HG03108 (cell line): ENCODE results near the gene CILP2.

Experiments used
- ATAC-seq: cut with Tn5 transposase; IDR thresholded peaks from one replicate; pipeline ENCODE4 v1.9.1; 2021; ENCODE audit warnings: moderate library complexity; ENCODE audit not compliant: unreplicated experiment

Gene CILP2

DNA sequence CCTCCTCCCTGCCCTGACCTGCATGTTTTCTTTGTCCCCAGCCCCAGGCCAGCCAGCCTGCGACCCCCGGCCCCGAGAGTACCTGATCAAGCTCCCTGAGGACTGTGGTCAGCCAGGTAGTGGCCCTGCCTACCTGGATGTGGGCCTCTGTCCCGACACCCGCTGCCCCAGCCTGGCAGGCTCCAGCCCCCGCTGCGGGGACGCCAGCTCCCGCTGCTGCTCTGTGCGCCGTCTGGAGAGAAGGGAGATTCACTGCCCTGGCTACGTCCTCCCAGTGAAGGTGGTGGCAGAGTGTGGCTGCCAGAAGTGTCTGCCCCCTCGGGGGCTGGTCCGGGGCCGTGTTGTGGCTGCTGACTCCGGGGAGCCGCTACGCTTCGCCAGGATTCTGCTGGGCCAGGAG, 5.6 kb downstream of the CILP2 start:
- no peak for ATAC-seq

DNA sequence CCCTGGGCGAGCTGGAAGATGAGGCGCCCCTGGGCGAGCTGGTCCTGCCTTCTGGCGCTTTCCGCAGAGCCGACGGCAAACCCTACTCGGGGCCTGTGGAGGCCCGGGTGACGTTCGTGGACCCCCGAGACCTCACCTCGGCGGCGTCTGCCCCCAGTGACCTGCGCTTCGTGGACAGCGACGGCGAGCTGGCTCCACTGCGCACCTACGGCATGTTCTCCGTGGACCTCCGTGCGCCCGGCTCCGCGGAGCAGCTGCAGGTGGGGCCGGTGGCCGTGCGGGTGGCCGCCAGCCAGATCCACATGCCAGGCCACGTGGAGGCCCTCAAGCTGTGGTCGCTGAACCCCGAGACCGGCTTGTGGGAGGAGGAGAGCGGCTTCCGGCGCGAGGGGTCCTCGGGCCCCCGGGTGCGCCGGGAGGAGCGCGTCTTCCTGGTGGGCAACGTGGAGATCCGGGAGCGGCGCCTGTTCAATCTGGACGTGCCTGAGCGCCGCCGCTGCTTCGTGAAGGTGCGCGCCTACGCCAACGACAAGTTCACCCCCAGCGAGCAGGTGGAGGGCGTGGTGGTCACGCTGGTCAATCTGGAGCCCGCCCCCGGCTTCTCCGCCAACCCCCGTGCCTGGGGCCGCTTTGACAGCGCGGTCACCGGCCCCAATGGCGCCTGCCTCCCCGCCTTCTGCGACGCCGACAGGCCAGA, 6.3 kb downstream of the CILP2 start:
- no peak for ATAC-seq

DNA sequence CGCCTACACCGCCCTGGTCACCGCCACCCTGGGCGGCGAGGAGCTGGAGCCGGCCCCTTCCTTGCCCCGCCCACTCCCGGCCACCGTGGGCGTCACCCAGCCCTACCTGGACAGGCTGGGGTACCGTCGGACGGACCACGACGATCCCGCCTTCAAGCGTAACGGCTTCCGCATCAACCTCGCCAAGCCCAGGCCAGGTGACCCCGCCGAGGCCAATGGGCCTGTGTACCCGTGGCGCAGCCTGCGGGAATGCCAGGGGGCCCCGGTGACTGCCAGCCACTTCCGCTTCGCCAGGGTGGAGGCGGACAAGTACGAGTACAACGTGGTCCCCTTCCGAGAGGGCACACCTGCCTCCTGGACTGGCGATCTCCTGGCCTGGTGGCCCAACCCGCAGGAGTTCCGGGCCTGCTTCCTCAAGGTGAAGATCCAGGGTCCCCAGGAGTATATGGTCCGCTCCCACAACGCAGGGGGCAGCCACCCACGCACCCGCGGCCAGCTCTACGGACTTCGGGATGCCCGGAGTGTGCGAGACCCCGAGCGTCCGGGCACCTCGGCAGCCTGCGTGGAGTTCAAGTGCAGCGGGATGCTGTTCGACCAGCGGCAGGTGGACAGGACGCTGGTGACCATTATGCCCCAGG, 7.0 kb downstream of the CILP2 start:
- ATAC-seq, result no peak

DNA sequence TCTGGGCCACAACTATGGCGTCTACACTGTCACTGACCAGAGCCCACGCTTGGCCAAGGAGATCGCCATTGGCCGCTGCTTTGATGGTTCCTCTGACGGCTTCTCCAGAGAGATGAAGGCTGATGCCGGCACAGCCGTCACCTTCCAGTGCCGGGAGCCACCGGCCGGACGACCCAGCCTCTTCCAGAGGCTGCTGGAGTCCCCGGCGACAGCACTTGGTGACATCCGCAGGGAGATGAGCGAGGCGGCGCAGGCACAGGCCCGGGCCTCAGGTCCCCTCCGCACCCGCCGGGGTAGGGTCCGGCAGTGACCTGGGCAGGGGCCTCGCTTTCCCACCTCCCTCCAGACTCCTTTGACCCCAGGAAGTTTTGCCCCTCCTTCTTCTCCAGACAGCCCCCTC, 7.6 kb downstream of the CILP2 start:
- no peak for ATAC-seq

DNA sequence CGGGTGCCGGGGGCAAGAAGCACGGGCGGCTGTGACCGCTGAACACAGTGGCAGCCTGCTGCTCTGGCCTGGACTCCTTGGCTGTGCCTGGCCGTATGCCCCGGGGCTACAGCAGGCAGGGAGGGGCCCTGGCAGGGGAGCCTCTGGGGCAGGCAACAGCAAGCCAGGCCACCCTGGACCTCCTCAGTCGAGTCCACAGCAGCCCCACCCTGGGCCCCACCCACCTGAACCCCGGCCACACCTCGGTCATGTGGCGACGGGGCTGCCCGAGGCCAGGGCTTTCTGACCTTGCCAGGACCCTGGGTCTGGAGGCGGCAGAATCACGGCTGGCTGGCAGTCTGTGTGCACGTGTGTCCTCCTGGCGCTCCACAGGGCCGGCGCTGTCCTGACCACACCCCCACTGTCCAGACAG, 8.7 kb downstream of the CILP2 start:
- no peak for ATAC-seq

DNA sequence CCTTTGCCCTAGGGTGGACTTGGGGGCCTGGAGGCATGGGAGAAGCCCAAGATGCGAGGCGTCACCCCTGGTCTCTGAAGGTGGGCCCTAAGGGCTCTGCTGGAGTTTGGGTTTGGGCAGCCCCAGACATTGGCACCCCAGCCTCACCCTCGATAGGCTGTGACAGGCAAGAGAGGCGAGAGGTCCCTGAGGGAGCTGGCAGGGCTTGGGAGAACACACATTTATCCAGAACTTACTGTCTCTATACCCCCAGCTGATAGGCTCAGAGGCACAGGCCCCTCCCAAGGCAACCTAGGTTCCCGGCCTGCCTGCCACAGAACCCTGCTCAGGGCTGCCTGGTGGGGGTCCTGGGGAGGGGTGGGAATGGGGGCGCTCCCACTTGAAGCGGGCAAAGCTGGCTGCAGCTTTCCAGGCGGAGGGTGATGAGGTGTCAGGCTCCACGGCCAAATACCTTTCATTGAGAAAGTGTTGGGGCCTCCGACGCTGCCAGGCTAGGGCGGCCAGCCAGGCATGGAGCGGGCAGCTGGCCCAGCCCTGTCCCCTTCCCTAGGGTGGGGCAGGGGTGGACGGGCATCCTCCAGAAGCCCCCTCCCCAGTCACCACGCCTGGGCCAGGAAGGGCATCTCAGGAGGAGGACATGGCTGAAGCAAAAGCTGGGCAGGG, 9.7 kb downstream of the CILP2 start:
- no peak for ATAC-seq

DNA sequence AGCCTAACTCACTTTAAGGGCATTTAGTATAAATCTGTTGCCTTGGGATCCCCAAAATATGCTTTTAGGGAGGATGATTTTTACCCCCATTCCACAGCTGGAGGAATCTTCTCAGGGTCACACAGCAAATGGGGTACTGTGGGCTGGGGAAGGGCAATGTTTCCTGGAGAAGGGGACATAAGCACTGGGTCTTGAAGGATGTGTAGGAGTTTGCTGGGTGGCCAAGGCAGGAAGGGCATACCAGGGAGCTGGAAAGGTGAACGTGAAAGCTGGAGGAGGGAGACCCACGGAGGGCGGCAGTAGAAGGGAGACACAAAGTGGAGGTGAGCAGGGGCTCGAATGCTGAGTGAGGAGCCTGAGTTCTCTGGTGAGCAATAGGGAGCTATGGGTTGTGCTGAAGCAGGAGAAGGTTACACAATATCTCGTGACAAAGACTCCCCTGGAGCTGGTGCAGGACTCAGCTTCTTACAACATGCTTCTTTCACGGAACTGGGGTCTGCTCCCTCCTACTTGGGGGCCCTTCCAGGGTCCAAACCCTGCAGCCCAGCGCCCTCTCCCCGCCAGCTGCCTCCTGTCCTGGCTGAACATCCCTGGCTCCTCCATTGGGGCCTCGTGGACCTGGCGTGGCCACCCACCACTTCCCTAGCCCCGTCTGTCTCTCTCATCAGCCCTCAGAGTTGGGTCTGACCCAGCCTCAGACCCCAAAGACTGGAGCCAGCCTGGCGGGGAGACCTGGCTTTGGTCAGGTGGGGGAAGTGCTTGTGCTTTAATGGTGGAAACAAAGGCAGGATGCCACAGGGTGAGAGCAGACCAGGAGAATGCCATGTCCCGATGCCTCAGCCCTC, 11.1 kb downstream of the CILP2 start:
- ATAC-seq, result no peak

DNA sequence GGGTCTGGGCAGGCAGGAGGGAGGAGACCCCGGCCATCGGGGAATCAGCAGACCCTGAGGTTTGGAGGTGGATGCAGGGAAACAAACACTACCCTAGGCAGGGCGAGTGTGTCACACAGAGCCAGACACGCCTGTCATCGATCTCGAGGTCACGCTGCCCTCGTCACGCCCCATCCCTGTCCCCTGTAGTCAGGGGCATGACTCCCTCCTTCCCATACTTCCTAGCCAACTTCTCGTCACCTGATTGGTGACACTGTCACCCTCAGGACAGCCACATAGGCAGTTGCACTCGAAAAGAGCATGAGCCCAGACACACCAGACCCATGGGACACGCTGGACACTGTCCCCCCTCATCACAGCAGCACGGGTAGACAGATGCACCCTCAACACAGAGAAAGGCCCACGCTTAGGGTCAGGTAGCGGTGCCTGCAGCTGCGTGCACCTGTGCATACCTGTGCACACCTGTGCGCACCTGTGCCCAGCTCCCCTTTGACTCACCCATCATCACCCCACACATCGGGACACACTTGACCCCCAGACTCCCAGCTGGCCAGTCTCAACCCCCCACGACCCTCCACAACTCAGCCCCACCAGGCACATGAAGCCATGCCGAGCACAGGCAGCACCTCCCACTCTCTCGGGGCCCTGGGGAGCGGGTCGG, 11.9 kb downstream of the CILP2 start:
- no peak for ATAC-seq

DNA sequence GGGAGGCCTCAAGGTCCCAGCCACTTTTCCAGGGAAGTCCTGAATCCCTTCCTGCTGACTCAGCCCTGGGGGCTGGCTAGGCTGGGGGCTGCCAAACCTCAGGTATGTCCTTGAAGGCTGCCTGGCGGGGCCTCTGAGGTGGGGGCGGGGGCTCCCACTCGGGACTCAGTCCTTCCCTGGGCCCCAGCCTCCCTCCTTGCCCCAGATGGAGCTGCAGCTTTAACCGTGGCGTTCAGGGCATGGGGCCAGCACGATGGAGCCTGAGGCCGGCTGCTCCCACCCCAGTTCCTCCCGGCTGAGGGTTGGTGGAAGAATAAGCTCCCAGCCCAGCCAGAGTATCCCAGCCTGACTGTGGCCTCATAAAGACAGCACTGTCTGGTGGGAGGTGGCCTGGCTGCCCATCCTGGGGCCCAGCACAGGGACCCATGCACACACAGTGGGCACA, 12.4 kb downstream of the CILP2 start:
- no peak for ATAC-seq

DNA sequence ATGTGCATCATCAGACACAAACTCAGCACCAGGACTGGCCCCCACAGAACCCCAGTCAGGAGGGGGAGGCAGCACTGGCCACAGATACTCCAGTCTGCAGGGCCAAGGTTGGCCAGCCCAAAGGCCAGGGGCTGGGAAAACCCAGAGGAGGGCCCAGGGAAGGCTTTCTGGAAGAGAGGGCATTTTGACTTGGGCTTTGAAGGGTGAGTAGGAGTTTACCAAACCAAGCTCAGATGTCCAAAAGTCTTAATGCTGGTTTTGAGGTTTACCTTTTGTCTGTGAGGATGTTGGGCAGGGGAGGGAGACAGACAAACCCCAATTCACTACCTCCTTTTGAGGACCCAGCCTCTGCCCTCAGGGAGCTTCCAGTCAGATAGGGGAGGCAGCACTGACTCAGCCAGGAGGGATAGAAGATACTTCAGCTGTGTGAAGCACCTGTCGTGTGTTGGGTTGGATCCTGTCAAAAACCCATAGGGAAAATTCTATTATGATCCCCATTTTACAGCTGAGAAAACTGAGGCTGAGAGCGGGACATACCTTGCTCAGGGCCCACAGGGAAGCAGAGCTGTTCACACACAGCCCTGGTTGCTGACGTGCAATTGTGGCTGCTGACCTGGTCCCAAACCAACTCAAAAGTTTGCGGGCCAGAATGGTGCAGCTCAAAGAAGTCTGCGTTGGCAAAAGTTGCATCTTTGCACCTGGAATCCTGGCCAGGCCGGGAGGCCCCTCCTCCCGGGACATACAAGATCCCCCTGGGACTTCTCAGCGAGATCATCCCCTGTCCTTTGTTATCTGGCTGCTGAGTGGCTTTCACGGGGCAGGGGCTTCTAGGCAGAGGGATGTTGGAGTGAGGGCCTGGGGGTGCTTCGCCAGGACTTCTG, 13.1 kb downstream of the CILP2 start:
- no peak for ATAC-seq

DNA sequence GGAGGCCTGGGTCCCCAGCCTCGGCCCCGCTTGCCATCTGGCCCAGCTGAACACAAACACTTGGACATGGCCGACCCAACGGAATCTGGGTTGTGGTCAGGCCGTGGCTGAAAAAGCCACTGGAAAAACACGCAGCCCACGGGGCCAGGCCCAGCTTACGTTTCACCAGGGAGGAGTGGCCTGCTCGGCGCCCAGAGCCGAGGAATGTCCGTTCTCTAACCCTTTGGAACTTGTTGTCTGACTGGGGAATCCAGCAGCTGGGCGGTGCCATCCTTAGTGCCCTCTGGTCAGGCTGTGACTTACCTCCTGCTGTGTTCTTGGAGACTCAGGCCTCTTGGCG, 13.8 kb downstream of the CILP2 start:
- ATAC-seq, result no peak

DNA sequence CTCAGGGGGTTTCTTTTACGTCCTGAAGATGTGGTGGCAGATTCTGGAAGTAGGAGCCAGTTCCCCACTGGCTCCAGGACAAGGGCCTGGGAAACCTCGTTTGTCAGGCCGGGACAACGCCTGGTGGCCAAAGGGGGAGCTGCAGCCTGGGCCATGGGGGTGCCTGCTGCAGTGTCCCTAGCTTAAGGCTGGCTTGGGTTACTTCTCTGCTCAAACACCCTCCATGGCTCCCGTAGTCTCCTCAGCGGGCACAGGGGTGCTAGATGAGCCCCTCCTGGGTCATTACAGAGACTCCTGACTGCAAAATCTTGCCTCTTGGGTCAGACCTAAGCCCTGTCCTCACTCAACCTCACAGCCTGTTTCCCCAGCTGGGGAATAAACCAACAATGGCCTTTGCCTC, 14.7 kb downstream of the CILP2 start:
- ATAC-seq, result no peak

DNA sequence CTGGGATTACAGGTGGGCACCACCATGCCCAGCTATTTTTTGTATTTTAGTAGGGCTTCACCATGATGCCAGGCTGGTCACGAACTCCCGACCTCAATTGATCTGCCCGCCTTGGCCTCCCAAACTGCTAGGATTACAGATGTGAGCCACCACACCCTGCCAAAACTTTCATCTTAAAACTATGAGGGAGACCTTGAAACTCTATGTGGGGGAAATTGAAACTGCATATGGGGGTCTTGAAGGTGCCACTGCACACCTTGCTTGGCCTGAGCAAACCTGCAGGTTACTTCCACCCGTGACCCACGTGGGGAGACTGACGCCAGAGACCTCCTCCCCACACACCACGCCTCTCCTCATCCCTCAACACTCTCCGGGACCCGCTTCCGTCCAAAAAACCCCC, 15.6 kb downstream of the CILP2 start:
- no peak for ATAC-seq

DNA sequence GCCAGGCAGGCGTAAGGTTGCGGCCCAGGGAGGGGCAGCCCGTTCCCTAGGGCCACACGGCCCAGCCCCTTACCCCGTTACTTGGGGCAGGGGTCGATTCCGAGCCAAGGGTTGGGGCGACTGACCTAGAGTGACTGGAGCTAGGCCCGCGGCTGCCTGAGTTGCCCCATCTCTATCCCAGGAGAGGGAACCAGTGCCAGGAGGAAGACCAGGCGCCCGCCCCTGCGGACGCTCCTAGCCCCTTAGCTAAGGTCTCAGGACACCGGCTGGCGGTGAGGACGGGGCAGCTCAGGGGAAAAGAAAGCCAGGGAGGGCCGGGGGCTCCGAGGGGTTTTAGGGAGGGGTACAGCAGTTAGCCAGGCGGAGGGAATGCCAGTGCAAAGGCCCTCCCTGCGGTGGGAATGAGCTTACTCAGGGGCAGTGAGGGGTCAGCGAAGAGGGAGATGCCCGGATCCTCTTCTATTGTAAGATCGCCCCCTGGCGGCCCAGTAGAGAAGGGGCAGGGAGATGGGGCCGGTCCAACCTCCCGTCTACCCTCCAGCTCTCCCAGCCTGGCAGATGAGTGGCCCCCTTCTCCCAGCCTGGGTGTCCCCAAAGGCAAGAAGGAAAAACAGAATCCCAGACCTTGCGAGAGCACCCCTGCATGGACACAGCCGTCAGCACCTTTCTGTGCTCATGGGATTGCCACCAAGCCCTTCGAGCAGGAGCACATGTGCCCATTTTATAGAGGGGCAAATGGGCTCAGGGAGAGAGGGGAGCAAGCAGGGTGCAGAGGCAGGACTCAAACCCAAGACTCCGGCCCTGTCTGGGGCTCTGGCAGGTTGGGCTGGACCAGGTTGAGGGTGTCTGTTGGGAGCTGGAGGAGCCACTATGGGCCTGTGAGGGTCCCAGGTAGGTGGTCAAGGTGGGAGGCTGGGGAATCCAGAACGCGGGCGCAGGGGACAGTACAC, 16.3 kb downstream of the CILP2 start:
- no peak for ATAC-seq

DNA sequence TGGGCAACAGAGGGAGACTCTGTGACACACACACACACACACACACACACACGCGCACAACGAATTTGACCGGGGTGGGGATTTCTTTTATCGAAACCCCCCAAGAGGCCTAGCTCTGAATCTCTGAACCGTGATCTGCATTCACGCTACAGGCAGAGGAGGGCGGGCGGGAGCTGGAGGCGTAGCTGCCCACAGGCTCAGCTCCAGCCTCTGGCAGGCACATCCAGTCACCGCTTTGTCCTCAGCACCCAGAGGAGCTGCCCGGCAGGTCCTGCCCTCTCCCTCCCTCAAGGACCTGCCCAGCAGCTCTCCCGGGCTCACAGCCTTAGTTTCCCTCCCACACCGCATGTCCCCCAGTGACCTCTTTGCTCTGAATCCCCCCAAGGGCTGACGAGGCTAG, 20.0 kb downstream of the CILP2 start:
- no peak for ATAC-seq

DNA sequence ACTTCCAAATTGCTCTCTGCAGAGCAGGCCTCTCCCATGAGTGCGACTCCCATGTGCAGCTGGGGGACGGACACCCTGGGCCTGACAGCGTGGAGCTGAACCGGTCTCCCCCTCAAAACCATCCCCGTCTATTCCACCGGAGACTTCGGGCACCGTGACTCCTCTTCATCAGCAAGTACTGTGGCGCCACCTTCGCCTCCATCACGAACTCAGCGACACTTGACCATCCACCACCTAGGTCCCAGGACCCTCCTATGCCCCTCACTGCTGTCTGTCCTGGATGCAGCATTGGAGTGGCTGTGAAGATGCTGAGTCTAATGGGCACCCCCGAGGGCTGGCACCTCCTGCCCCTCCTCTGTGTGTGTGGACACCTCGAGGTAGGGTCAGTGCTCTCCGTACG, 20.6 kb downstream of the CILP2 start:
- no peak for ATAC-seq

DNA sequence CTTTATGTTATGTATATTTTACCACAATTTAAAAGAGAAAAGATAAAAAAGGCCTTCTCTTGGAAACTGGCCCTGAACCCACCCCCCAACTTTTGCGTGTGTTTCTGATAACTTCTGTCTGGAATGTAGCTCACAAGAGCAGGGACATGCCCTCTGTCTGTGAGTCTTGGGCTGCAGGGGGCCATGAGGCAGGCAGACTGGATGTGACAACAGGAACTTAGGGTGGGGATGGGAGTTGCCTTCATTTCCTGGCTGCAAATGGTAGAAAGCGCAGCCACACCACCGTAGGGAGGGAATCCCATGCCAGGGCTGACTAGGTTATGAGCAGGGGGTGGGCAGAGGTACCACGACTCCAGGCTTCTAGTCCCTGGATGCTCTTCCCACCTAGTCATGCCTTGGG, 21.9 kb downstream of the CILP2 start:
- ATAC-seq, result no peak

DNA sequence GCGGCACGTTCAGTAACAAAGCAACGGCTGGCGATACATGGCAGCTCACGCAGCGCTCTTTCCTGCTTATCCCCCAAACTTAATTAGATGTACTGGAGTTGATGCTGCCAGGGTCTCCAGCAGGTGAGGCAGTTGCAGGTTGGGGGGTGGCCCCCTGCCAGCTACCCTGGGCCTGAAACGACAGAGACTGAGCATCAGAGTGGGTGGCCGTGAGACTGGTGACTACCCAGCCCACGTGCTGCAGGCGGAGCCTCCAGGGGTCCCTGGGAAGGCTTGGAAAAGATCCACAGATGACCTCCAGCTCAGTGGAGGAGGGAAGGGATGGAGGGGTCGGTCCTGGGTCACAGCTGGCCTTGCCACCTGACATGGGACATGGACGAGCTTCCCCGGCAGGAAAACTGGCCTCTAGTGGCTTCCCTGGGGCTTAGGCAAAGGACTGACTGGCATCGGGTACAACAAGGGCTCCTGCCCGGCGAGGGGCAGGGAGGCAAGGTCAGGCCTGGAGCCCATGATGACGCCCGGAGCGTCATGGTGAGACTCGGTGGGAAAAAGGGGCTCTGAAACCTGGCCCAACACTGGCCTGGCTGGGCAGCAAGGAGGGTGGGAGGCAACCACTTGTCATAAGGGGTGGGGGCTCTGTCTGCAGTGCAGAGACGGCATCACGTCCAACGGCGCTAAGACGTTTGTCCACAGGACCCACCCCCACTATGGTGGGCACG, 24.0 kb downstream of the CILP2 start:
- ATAC-seq, result no peak
